Transverse colon (tissue), 4 donors: ENCODE results near the gene ZNF552.

Experiments
- POLR2A ChIP-seq: fragments of 450-650 bp; IDR thresholded peaks from one replicate; pipeline ENCODE4 v1.6.1; 2016; ENCODE audit warnings: antibody characterized with exemption, mild to moderate bottlenecking, moderate library complexity
- POLR2AphosphoS5 ChIP-seq, 3 donors: sonication (generic); formaldehyde crosslinking; IDR thresholded peaks; one replicate each; pipeline ENCODE4 v1.6.1; 2016; ENCODE audit warnings: antibody characterized with exemption in 3 of 3
- TF ChIP-seq, protein P1 (sequence below), 5 experiments: fragments of 200-600 bp in 3 of 5; fragments of 450-650 bp in 2 of 5; sonication (generic) in 3 of 5; IDR thresholded peaks; 1 replicate in 2 of 5; 2 replicates in 3 of 5; pipeline ENCODE4 v1.5.1; 2016 to 2017; ENCODE audit warnings: antibody characterized with exemption in 5 of 5, inconsistent platforms in 3 of 5, mild to moderate bottlenecking in 2 of 5, moderate library complexity in 1 of 5

DNA sequence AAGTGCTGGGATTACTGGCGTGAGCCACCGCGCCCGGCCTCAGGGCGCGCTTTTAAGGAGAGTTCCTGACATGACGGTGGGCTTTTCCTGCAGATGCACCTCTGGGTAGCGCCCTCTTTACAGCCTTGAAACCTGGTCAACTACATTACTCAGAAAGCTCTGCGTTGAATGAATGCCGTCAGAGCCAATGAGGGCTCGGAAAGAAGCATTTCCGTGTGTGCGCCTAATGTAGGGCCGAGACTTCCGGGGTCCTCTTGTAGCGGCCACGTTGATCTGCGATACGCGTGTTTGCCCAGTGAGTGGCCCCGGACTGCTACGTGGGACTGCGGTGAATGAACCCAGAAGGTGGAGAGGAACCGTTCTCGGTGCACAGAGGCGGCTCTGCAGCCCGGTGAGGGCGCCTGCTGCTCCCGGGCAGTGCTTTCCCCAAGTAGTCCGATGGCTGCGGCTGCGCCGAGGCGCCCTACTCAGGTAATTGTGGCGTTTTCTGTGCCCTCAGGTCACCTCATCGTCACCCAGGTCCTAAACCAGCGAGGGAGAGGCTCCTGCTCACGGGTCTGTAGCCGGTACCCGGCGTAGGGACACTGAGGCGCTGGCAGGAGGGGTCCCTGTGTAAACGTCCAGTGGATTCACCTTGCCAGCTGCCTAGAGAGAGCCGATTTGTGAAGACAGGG is 4.9 kb upstream of the ZNF552 start:
- TF ChIP-seq POLR2AphosphoS5 (IDR thresholded peaks at IDR 0.05), result peak; percentile 69 to 81 (median 79)
- TF ChIP-seq, protein P1, sequence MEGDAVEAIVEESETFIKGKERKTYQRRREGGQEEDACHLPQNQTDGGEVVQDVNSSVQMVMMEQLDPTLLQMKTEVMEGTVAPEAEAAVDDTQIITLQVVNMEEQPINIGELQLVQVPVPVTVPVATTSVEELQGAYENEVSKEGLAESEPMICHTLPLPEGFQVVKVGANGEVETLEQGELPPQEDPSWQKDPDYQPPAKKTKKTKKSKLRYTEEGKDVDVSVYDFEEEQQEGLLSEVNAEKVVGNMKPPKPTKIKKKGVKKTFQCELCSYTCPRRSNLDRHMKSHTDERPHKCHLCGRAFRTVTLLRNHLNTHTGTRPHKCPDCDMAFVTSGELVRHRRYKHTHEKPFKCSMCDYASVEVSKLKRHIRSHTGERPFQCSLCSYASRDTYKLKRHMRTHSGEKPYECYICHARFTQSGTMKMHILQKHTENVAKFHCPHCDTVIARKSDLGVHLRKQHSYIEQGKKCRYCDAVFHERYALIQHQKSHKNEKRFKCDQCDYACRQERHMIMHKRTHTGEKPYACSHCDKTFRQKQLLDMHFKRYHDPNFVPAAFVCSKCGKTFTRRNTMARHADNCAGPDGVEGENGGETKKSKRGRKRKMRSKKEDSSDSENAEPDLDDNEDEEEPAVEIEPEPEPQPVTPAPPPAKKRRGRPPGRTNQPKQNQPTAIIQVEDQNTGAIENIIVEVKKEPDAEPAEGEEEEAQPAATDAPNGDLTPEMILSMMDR (IDR thresholded peaks at IDR 0.05), result peak in 1 of 5 experiments; percentile 14
- TF ChIP-seq POLR2A, result peak; percentile 75
